ENCODE measurements around the gene OR4E1. TPM values are rescaled to one million over a fixed set of nuclear protein-coding genes. Genes with fewer than 3 reads are reported as not detected.

The OR4E1 gene
- total and polyA plus RNA-seq, 8 donors, result not detected

- intact Hi-C loops (cut with DNase I), result no loop called here
- FAIRE-seq, result no peak
- no peaks in the 10 kb centered on the region for H3K36me3 ChIP-seq
- no peaks in the 10 kb centered on the region for H3K4me1 ChIP-seq
- no peak overlapping the region for H3K4me3 ChIP-seq
- no peak for TF ChIP-seq CTCF (IDR thresholded peaks at IDR 0.05)
- no peak overlapping the region for H3K27ac ChIP-seq
- WGBS, 2 donors, result 51 to 68% methylated on average over 4 of the region's 4 CpGs
- no peaks in the 10 kb centered on the region for H3K9me3 ChIP-seq
- no peaks in the 10 kb centered on the region for H3K27me3 ChIP-seq
- DNase-seq, result no peak
- no peak for ATAC-seq
Measured at GRCh38 chr14:21675566-21675965, 1.9 kb upstream of the OR4E1 start.

GRCh38 chr14:21672116-21672515 is 1.5 kb downstream of the OR4E1 start:
- TF ChIP-seq CTCF (IDR thresholded peaks at IDR 0.05), result no peak
- 38 to 55% methylated on average over 1 of the region's 1 CpG for WGBS, 2 donors
- no peak overlapping the region for H3K27ac ChIP-seq
- intact Hi-C loops (cut with DNase I), result no loop called here
- no peak for ATAC-seq
- no peaks in the 10 kb centered on the region for H3K4me1 ChIP-seq
- no peaks in the 10 kb centered on the region for H3K27me3 ChIP-seq
- no peaks in the 10 kb centered on the region for H3K9me3 ChIP-seq
- no peaks in the 10 kb centered on the region for H3K36me3 ChIP-seq
- DNase-seq, result no peak
- no peak for FAIRE-seq
- H3K4me3 ChIP-seq, result no peak overlapping the region

GRCh38 chr14:21671371-21671770 is 2.2 kb downstream of the OR4E1 start:
- 27 to 37% methylated on average over 2 of the region's 2 CpGs for WGBS, 2 donors
- Histone ChIP-seq H3K4me3 (no peak overlapping the region), H3K36me3 (no peaks in the 10 kb centered on the region), H3K4me1 (no peaks in the 10 kb centered on the region), H3K9me3 (no peaks in the 10 kb centered on the region), H3K27ac (no peak overlapping the region), H3K27me3 (no peaks in the 10 kb centered on the region)
- FAIRE-seq (no peak), ATAC-seq (no peak), DNase-seq (no peak)
- intact Hi-C loops (cut with DNase I), result no loop called here
- TF ChIP-seq CTCF (IDR thresholded peaks at IDR 0.05), result no peak

- DNase-seq (no peak), ATAC-seq (no peak), FAIRE-seq (no peak)
- no peaks in the 10 kb centered on the region for H3K4me1 ChIP-seq
- H3K9me3 ChIP-seq, result no peaks in the 10 kb centered on the region
- H3K4me3 ChIP-seq, result no peak overlapping the region
- no peak for TF ChIP-seq CTCF (IDR thresholded peaks at IDR 0.05)
- no peaks in the 10 kb centered on the region for H3K36me3 ChIP-seq
- H3K27me3 ChIP-seq, result no peaks in the 10 kb centered on the region
- H3K27ac ChIP-seq, result no peak overlapping the region
- intact Hi-C loops (cut with DNase I), result no loop called here
Measured at GRCh38 chr14:21669284-21669683, 4.3 kb downstream of the OR4E1 start.

GRCh38 chr14:21668377-21668776 is 5.2 kb downstream of the OR4E1 start:
- H3K27me3 ChIP-seq, result no peaks in the 10 kb centered on the region
- no peaks in the 10 kb centered on the region for H3K36me3 ChIP-seq
- 28 to 41% methylated on average over 3 of the region's 3 CpGs for WGBS, 2 donors
- no peak for TF ChIP-seq CTCF (IDR thresholded peaks at IDR 0.05)
- H3K4me1 ChIP-seq, result no peaks in the 10 kb centered on the region
- no peak overlapping the region for H3K4me3 ChIP-seq
- no peaks in the 10 kb centered on the region for H3K9me3 ChIP-seq
- no peak for FAIRE-seq
- no peak for DNase-seq
- intact Hi-C loops (cut with DNase I), result no loop called here
- no peak for ATAC-seq
- no peak overlapping the region for H3K27ac ChIP-seq
